H9 (cell line): ENCODE measurements around the gene FUZ. TPM values are rescaled to one million over a fixed set of nuclear protein-coding genes. Genes with fewer than 3 reads are reported as not detected.

Experiments
- DNase-seq: peaks from one replicate; pipeline ENCODE4 v3.0.0-alpha.2; 2017
- H2AFZ ChIP-seq: one replicate; pipeline ENCODE4 v1.6.1; 2013; ENCODE audit warnings: mild to moderate bottlenecking, low read length, control low read depth, moderate library complexity
- H2AK5ac ChIP-seq: 2 replicates; pipeline ENCODE4 v1.6.1; 2013; ENCODE audit warnings: low read length, control low read depth, mixed read lengths; ENCODE audit not compliant: insufficient read length
- H2BK120ac ChIP-seq: one replicate; pipeline ENCODE4 v1.6.1; 2013; ENCODE audit warnings: low read depth, mild to moderate bottlenecking, low read length, control low read depth, inconsistent platforms; ENCODE audit not compliant: poor library complexity, severe bottlenecking
- H2BK12ac ChIP-seq: 2 replicates; pipeline ENCODE4 v1.6.1; 2013; ENCODE audit warnings: low read length, control low read depth, mixed read lengths, low read depth; ENCODE audit not compliant: insufficient read length
- H2BK15ac ChIP-seq: 2 replicates; pipeline ENCODE4 v1.6.1; 2013; ENCODE audit warnings: low read depth, low read length, control low read depth
- H2BK20ac ChIP-seq: one replicate; pipeline ENCODE4 v1.6.1; 2013; ENCODE audit warnings: low read depth, mild to moderate bottlenecking, low read length, control low read depth, inconsistent platforms; ENCODE audit not compliant: poor library complexity, severe bottlenecking
- H2BK5ac ChIP-seq: 2 replicates; pipeline ENCODE4 v1.6.1; 2013; ENCODE audit warnings: low read length, control low read depth, mixed read lengths; ENCODE audit not compliant: insufficient read length
- H3K14ac ChIP-seq: 2 replicates; pipeline ENCODE4 v1.6.1; 2013; ENCODE audit warnings: low read length, control low read depth; ENCODE audit not compliant: insufficient read depth
- H3K18ac ChIP-seq: 2 replicates; pipeline ENCODE4 v1.6.1; 2013; ENCODE audit warnings: low read depth, mild to moderate bottlenecking, mixed read lengths, low read length, control low read depth; ENCODE audit not compliant: insufficient read length
- H3K23ac ChIP-seq: 2 replicates; pipeline ENCODE4 v1.6.1; 2013; ENCODE audit warnings: low read length, control low read depth, mixed read lengths, low read depth; ENCODE audit not compliant: insufficient read length
- H3K23me2 ChIP-seq: 2 replicates; pipeline ENCODE4 v1.6.1; 2013; ENCODE audit warnings: low read depth, mild to moderate bottlenecking, mixed read lengths, low read length, control low read depth; ENCODE audit not compliant: insufficient read length, poor library complexity, severe bottlenecking
- H3K27ac ChIP-seq: 2 replicates; pipeline ENCODE4 v1.5.1; 2013; ENCODE audit warnings: low read length, control low read depth, mixed read lengths, low read depth; ENCODE audit not compliant: insufficient read length
- H3K27me3 ChIP-seq: 2 replicates; pipeline ENCODE4 v1.6.1; 2013; ENCODE audit warnings: low read length, control low read depth, inconsistent platforms; ENCODE audit not compliant: insufficient read depth
- H3K4ac ChIP-seq: 2 replicates; pipeline ENCODE4 v1.6.1; 2013; ENCODE audit warnings: low read depth, mild to moderate bottlenecking, control low read depth, inconsistent platforms, low read length, moderate library complexity
- H3K4me1 ChIP-seq: 2 replicates; pipeline ENCODE4 v1.6.1; 2013; ENCODE audit warnings: low read length, control low read depth, inconsistent platforms; ENCODE audit not compliant: insufficient read depth
- H3K4me2 ChIP-seq: 2 replicates; pipeline ENCODE4 v1.6.1; 2013; ENCODE audit warnings: low read length, control low read depth, mixed read lengths; ENCODE audit not compliant: insufficient read length, insufficient read depth
- H3K56ac ChIP-seq: 2 replicates; pipeline ENCODE4 v1.6.1; 2013; ENCODE audit warnings: low read depth, mild to moderate bottlenecking, mixed read lengths, low read length, control low read depth; ENCODE audit not compliant: insufficient read length
- H3K79me1 ChIP-seq: 2 replicates; pipeline ENCODE4 v1.6.1; 2013; ENCODE audit warnings: low read depth, mild to moderate bottlenecking, moderate library complexity, low read length, control low read depth, inconsistent platforms; ENCODE audit not compliant: insufficient read depth, poor library complexity, severe bottlenecking
- H3K79me2 ChIP-seq: 2 replicates; pipeline ENCODE4 v1.6.1; 2013; ENCODE audit warnings: low read length, control low read depth, inconsistent platforms; ENCODE audit not compliant: insufficient read depth
- H3K9ac ChIP-seq: 2 replicates; pipeline ENCODE4 v1.6.1; 2013; ENCODE audit warnings: low read length, control low read depth, mixed read lengths; ENCODE audit not compliant: insufficient read length; ENCODE audit errors: extremely low read depth
- H3K9me3 ChIP-seq: one replicate; pipeline ENCODE4 v1.6.1; 2013; ENCODE audit warnings: low read depth, low read length, inconsistent platforms; ENCODE audit not compliant: control insufficient read depth
- H3T11ph ChIP-seq: one replicate; pipeline ENCODE4 v1.6.1; 2013; ENCODE audit warnings: mild to moderate bottlenecking, low read length, control low read depth, inconsistent platforms
- H4K20me1 ChIP-seq: one replicate; pipeline ENCODE4 v1.6.1; 2013; ENCODE audit not compliant: control insufficient read depth, insufficient read length, insufficient read depth
- H4K5ac ChIP-seq: 2 replicates; pipeline ENCODE4 v1.6.1; 2013; ENCODE audit warnings: low read depth, mild to moderate bottlenecking, mixed read lengths, low read length, control low read depth; ENCODE audit not compliant: insufficient read length
- H4K8ac ChIP-seq: replicated peaks from 2 replicates; pipeline ENCODE4 v1.6.1; 2013; ENCODE audit warnings: low read length, control low read depth, mixed read lengths, low read depth; ENCODE audit not compliant: insufficient read length
- H4K91ac ChIP-seq: 2 replicates; pipeline ENCODE4 v1.6.1; 2013; ENCODE audit warnings: low read depth, mild to moderate bottlenecking, moderate library complexity, mixed read lengths, low read length, control low read depth; ENCODE audit not compliant: insufficient read length
- H3K27ac Mint-ChIP-seq, 3 experiments: 2 replicates in 2 of 3; 3 replicates in 1 of 3; pipeline ENCODE4 v1.8.0; 2020 to 2021; ENCODE audit warnings: mixed read lengths in 3 of 3, mild to moderate bottlenecking in 1 of 3, moderate library complexity in 1 of 3
- H3K27me3 Mint-ChIP-seq: 2 replicates; pipeline ENCODE4 v1.8.0; 2021; ENCODE audit warnings: low read depth, mild to moderate bottlenecking, moderate library complexity, mixed read lengths
- H3K36me3 Mint-ChIP-seq, 3 experiments: 2 replicates in 2 of 3; 3 replicates in 1 of 3; pipeline ENCODE4 v1.8.0; 2020 to 2021; ENCODE audit warnings: low read depth in 3 of 3, mixed read lengths in 3 of 3; ENCODE audit not compliant: insufficient read depth in 1 of 3
- H3K4me1 Mint-ChIP-seq, 2 experiments: 2 replicates each; pipeline ENCODE4 v1.8.0; 2020; ENCODE audit warnings: mixed read lengths in 2 of 2
- H3K4me3 Mint-ChIP-seq, 2 experiments: 2 replicates in 1 of 2; 3 replicates in 1 of 2; pipeline ENCODE4 v1.8.0; 2020 to 2021; ENCODE audit warnings: mild to moderate bottlenecking in 2 of 2, mixed read lengths in 2 of 2, moderate library complexity in 1 of 2
- H3K9me3 Mint-ChIP-seq, 2 experiments: 2 replicates in 1 of 2; 3 replicates in 1 of 2; pipeline ENCODE4 v1.8.0; 2020; ENCODE audit warnings: mild to moderate bottlenecking in 2 of 2, mixed read lengths in 2 of 2, moderate library complexity in 1 of 2
- WGBS: extraction: QIAGEN DNeasy Blood & Tissue Kit; methylation state at CpG from one replicate; pipeline ENCODE4 v1.1.7; 2013; ENCODE audit warnings: missing lambda C conversion rate, low lambda C conversion rate, mixed read lengths; ENCODE audit not compliant: insufficient read length; ENCODE audit errors: extremely low coverage; 5-methylcytosine and 5-hydroxymethylcytosine counted together
- total RNA-seq: library from RNA; stranded (reverse); gene quantifications from 2 replicates; pipeline ENCODE4 v1.2.1, GENCODE V29; 2021
- TF ChIP-seq, protein P1 (sequence below): fragments of 200-600 bp; sonication (generic); conservative IDR thresholded peaks from 3 replicates; pipeline ENCODE4 v1.8.0; 2021; ENCODE audit warnings: antibody characterized with exemption, mild to moderate bottlenecking

Gene FUZ
- total RNA-seq, 1 experiment from 2014 or later = 25.1 TPM

DNA sequence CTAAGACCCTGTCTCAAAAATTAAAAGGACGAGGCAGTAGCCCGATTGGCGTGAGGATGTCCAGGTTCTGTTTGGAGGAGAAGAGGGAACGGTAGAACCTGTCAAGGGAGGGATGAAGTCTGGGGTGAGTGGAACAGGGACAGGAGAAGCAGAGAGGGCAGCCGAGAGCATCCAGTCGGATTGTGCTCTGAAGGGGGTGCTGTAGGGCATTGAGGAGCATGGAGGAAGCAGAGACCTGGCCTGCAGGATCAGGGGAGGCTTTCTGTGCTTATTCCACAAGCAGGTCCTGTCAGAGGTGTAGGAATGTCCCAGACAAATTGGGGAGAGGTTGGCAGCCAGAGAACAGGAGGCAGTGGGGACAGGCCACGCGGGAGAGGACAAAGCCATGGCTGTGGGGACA, 32.2 kb downstream of the FUZ start:
- Histone ChIP-seq H2BK20ac (no peak overlapping the region), H3K9ac (no peak overlapping the region), H3K79me1 (peaks cover 5% of the 10 kb centered on the region), H2AK5ac (no peak overlapping the region), H2BK15ac (no peak overlapping the region), H3K23ac (no peak overlapping the region), H4K20me1 (no peaks in the 10 kb centered on the region), H4K8ac (no peak overlapping the region), H2AFZ (no peak overlapping the region), H4K91ac (no peak overlapping the region), H4K5ac (no peak overlapping the region), H3K14ac (no peak overlapping the region), H2BK12ac (no peak overlapping the region), H3K27me3 (no peaks in the 10 kb centered on the region), H3K18ac (no peak overlapping the region), H3K27ac (no peak overlapping the region), H3K4me1 (no peaks in the 10 kb centered on the region), H3K4me2 (no peak overlapping the region), H2BK120ac (no peak overlapping the region), H3K4ac (no peak overlapping the region), H3K9me3 (no peaks in the 10 kb centered on the region), H3K79me2 (peaks cover 4% of the 10 kb centered on the region; the same call in 1 of the 2 replicates), H3T11ph (no peak overlapping the region), H3K23me2 (no peaks in the 10 kb centered on the region), H2BK5ac (no peak overlapping the region), H3K56ac (no peak overlapping the region)
- TF ChIP-seq, protein P1, sequence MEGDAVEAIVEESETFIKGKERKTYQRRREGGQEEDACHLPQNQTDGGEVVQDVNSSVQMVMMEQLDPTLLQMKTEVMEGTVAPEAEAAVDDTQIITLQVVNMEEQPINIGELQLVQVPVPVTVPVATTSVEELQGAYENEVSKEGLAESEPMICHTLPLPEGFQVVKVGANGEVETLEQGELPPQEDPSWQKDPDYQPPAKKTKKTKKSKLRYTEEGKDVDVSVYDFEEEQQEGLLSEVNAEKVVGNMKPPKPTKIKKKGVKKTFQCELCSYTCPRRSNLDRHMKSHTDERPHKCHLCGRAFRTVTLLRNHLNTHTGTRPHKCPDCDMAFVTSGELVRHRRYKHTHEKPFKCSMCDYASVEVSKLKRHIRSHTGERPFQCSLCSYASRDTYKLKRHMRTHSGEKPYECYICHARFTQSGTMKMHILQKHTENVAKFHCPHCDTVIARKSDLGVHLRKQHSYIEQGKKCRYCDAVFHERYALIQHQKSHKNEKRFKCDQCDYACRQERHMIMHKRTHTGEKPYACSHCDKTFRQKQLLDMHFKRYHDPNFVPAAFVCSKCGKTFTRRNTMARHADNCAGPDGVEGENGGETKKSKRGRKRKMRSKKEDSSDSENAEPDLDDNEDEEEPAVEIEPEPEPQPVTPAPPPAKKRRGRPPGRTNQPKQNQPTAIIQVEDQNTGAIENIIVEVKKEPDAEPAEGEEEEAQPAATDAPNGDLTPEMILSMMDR = no peak
- Mint-ChIP-seq H3K4me1 (peaks cover 5 to 13% of the 10 kb centered on the region in 2 experiments; a peak in 3 of 4 replicates), H3K9me3 (no peaks in the 10 kb centered on the region), H3K4me3 (no peak overlapping the region), H3K27me3 (no peaks in the 10 kb centered on the region), H3K27ac (peak overlapping the region; percentile 63 to 92 (median 78); a peak in 5 of 7 replicates), H3K36me3 (peaks cover 18 to 33% (median 32%) of the 10 kb centered on the region in 3 experiments)
- WGBS = no CpG with 5 or more reads among the region's 8 CpGs
- no peak for DNase-seq
